ENCODE measurements around the gene PDXP. TPM values are rescaled to one million over a fixed set of nuclear protein-coding genes. Genes with fewer than 3 reads are reported as not detected.

Gene PDXP
- total RNA-seq, 1 experiment from 2014 or later: 17.6 TPM

- ChIA-PET CTCF (interaction anchor here (0.6 kb wide), 1 partner anchor 70 kb away, joined by 18 read pairs; no protein-coding TSS in a partner anchor), POLR2A (no interaction called here)
- in situ Hi-C loops (cut with HindIII; ENCODE audit: low pct_unique_long_range_greater_than_20kb, low sequenced_read_pairs) (no loop called here), intact Hi-C loops (cut with micrococcal nuclease; ENCODE audit: unreplicated experiment) (no loop called here)
- no peak overlapping the region for H3K27ac ChIP-seq (ENCODE audit: low read length)
- DNase-seq (ENCODE audit: low read depth, low spot score) (no peak), ATAC-seq (no peak)
- BruUV-seq (replicated peaks): no TSS peak
- peaks cover 17% of the 10 kb centered on the region for H3K4me1 ChIP-seq (ENCODE audit: control insufficient read depth, insufficient read depth, low read length)
- H3K36me3 ChIP-seq (ENCODE audit: control insufficient read depth, insufficient read depth, low read length): no peaks in the 10 kb centered on the region
- TF ChIP-seq TCF7L2 (IDR thresholded peaks at IDR 0.05; ENCODE audit: low read depth, low read length) (no peak), POLR2AphosphoS5 (IDR thresholded peaks at IDR 0.05; ENCODE audit: low read depth, low read length) (no peak), REST (IDR thresholded peaks at IDR 0.05; ENCODE audit: insufficient read depth in 1 of 2, low read depth in 2 of 2, low read length in 1 of 2) (no peak), SIN3A (IDR thresholded peaks at IDR 0.05; ENCODE audit: borderline replicate concordance, insufficient read depth, low read depth, low read length) (no peak), CTCF (IDR thresholded peaks at IDR 0.05) (no peak)
- no peaks in the 10 kb centered on the region for H3K27me3 ChIP-seq (ENCODE audit: control insufficient read depth, insufficient read depth, low read length)
- no peak overlapping the region for H3K4me3 ChIP-seq (ENCODE audit: low read depth in 2 of 2, low read length in 2 of 2)
- H3K9me3 ChIP-seq (ENCODE audit: control insufficient read depth, insufficient read depth, low read depth, low read length): no peaks in the 10 kb centered on the region
Measured at GRCh38 chr22:37663521-37664140, 5.1 kb downstream of the PDXP start.

GRCh38 chr22:37664249-37665101 is 6.0 kb downstream of the PDXP start:
- POLR2A ChIA-PET: no interaction called here
- Histone ChIP-seq H3K27me3 (ENCODE audit: control insufficient read depth, insufficient read depth, low read length) (no peaks in the 10 kb centered on the region), H3K4me3 (ENCODE audit: low read depth in 2 of 2, low read length in 2 of 2) (no peak overlapping the region), H3K27ac (ENCODE audit: low read length) (no peak overlapping the region), H3K4me1 (ENCODE audit: control insufficient read depth, insufficient read depth, low read length) (peaks cover 17% of the 10 kb centered on the region), H3K36me3 (ENCODE audit: control insufficient read depth, insufficient read depth, low read length) (no peaks in the 10 kb centered on the region), H3K9me3 (ENCODE audit: control insufficient read depth, insufficient read depth, low read depth, low read length) (no peaks in the 10 kb centered on the region)
- DNase-seq (ENCODE audit: low read depth, low spot score) (no peak), ATAC-seq (no peak)
- no TSS peak for BruUV-seq (replicated peaks)
- TF ChIP-seq SIN3A (IDR thresholded peaks at IDR 0.05; ENCODE audit: borderline replicate concordance, insufficient read depth, low read depth, low read length) (no peak), TCF7L2 (IDR thresholded peaks at IDR 0.05; ENCODE audit: low read depth, low read length) (no peak), POLR2AphosphoS5 (IDR thresholded peaks at IDR 0.05; ENCODE audit: low read depth, low read length) (no peak), REST (IDR thresholded peaks at IDR 0.05; ENCODE audit: insufficient read depth in 1 of 2, low read depth in 2 of 2, low read length in 1 of 2) (no peak), CTCF (IDR thresholded peaks at IDR 0.05) (no peak)
- CTCF ChIA-PET: interaction anchor here (0.6 kb wide), 1 partner anchor 69 kb away, joined by 18 read pairs; no protein-coding TSS in a partner anchor
- in situ Hi-C loops (cut with HindIII; ENCODE audit: low pct_unique_long_range_greater_than_20kb, low sequenced_read_pairs) (no loop called here), intact Hi-C loops (cut with micrococcal nuclease; ENCODE audit: unreplicated experiment) (no loop called here)

All from Panc1 (cell line).